Mucosa of stomach (tissue), 1 donor: ENCODE measurements around the gene RMRP.

ENCODE experiments used
- H3K27me3 ChIP-seq: one replicate; pipeline ENCODE4 v1.7.0; 2013; ENCODE audit warnings: mild to moderate bottlenecking, low read length; ENCODE audit not compliant: control insufficient read depth, insufficient read depth
- H3K36me3 ChIP-seq: one replicate; pipeline ENCODE4 v1.7.0; 2013; ENCODE audit warnings: low read length; ENCODE audit not compliant: control insufficient read depth, insufficient read depth
- H3K4me1 ChIP-seq: one replicate; pipeline ENCODE4 v1.7.0; 2013; ENCODE audit warnings: mild to moderate bottlenecking, low read length; ENCODE audit not compliant: control insufficient read depth, insufficient read depth
- H3K4me3 ChIP-seq: one replicate; pipeline ENCODE4 v1.7.0; 2013; ENCODE audit warnings: low read length
- H3K9ac ChIP-seq: one replicate; pipeline ENCODE4 v1.7.0; 2013; ENCODE audit warnings: mild to moderate bottlenecking, low read length, moderate library complexity
- H3K9me3 ChIP-seq: one replicate; pipeline ENCODE4 v1.7.0; 2013; ENCODE audit warnings: mild to moderate bottlenecking, low read length, moderate library complexity; ENCODE audit not compliant: control insufficient read depth
- donor health status: Pancreatic carcinoma.

RMRP gene

DNA sequence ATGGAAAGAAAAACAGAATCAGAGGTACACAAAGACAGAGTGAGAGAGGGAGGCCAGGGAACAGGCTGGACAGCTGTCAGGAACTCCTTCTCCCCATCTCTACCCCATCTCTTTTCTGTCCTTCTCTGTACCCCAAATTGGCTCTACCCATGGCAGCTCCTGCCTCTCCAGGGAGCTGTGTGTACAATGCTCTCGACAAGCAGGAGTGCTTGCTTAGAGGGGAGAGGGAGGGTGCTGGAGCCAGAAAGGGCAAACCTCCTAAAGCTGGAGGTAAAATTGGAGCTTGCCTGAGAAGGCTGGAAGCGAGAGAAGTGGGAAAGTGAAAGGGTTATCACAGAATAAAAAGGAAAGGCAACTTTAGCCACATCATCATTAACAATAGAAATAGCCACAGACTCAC, 25.5 kb upstream of the RMRP start:
- no peak overlapping the region for H3K9ac ChIP-seq
- no peaks in the 10 kb centered on the region for H3K27me3 ChIP-seq
- no peaks in the 10 kb centered on the region for H3K9me3 ChIP-seq
- H3K4me1 ChIP-seq: peaks cover 12% of the 10 kb centered on the region
- no peak overlapping the region for H3K4me3 ChIP-seq
- H3K36me3 ChIP-seq: peaks cover 3% of the 10 kb centered on the region

DNA sequence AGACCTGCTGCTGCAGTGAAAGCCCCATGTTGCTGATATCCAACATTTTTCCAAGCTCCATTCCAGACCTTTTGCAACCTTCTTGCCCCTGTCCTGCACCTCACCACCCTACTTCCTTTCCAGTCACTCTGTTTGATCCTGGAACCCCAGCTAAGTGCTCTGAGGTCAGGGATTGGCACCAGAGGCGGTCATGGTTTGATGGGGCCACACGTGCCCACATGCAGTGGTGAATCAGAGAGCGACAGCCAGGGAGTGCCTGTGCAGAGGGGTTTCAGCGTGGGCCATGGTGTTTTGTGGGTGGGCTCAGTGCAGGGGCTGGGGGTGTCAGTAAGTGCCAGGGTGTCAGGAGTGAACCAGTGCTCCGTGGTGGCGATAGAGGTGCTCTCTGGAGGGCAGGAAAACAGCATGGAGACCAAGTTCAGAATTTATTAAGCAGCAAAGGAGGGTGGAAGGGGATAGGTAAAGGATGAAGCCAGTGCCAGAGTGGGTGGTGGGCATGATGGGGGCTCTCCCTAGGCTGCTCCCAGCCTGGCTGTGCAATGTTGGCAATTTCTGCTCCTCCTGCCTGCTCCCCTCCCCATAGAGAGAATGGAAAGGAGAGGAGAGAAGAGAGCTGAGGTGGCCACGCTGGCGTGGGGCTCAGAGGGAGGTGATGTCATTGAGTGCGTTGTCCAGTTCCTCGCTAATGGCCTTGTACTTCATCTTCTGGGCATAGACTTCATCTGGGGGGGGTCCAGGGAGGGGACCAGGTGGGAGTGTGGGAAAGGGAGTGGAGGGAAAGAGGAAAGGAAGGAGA, 24.9 kb upstream of the RMRP start:
- peaks cover 3% of the 10 kb centered on the region for H3K36me3 ChIP-seq
- H3K9me3 ChIP-seq: no peaks in the 10 kb centered on the region
- H3K27me3 ChIP-seq: no peaks in the 10 kb centered on the region
- H3K4me1 ChIP-seq: peaks cover 12% of the 10 kb centered on the region
- no peak overlapping the region for H3K4me3 ChIP-seq
- no peak overlapping the region for H3K9ac ChIP-seq

DNA sequence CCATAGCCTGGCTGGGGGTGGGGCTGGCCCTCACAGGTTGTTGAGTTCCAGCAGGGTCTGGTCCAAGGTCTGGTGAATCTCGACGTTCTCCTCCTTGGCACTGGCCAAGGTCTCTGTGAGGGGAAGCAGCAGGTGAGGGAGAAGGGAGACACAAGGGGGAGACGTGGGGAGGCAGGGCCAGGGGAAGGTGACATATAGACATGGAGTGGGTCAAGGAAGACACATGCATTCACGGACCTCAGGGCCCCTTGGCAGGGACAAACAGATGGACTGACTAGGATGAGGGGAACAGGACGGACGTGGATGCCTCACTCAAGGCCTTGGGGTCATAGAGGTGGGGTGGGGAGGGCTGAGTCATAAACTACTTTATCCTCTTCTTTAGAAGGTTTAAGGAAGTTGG, 24.2 kb upstream of the RMRP start:
- H3K4me3 ChIP-seq: no peak overlapping the region
- H3K4me1 ChIP-seq: peaks cover 12% of the 10 kb centered on the region
- H3K9me3 ChIP-seq: no peaks in the 10 kb centered on the region
- H3K36me3 ChIP-seq: peaks cover 3% of the 10 kb centered on the region
- no peaks in the 10 kb centered on the region for H3K27me3 ChIP-seq
- H3K9ac ChIP-seq: no peak overlapping the region

DNA sequence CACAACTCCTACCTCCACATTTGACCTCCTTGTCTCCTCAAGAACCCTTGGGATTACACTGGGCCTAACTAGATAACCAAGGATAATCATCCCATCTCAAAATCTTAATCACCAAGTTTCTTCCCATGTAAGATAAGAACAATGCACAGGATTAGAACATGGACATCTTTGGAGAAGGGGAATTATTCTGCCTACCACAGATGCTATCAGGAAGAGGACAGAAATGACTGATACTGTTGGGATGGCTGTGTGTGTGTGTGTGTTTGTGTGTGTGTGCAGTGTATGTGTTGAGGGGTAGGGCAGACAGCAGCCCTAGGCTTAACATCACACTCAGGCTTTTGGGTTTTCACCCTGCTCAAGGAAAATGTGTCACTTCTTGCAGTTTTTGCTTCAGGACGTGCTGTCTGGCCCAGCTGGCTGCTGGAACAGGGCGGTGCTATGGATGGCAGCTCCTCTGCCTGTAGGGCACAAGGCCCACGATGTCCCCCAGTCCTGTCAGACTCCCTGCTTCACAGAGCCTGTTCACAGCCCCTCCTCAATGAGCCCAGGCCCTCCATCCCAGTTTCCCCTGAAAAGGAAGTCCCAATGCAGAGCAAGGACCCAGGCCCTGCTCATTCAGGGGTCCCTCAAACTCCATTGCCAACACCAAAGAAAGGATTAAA, 23.7 kb upstream of the RMRP start:
- H3K27me3 ChIP-seq: no peaks in the 10 kb centered on the region
- H3K9ac ChIP-seq: no peak overlapping the region
- H3K9me3 ChIP-seq: no peaks in the 10 kb centered on the region
- H3K4me3 ChIP-seq: no peak overlapping the region
- H3K4me1 ChIP-seq: peaks cover 13% of the 10 kb centered on the region
- peaks cover 3% of the 10 kb centered on the region for H3K36me3 ChIP-seq

DNA sequence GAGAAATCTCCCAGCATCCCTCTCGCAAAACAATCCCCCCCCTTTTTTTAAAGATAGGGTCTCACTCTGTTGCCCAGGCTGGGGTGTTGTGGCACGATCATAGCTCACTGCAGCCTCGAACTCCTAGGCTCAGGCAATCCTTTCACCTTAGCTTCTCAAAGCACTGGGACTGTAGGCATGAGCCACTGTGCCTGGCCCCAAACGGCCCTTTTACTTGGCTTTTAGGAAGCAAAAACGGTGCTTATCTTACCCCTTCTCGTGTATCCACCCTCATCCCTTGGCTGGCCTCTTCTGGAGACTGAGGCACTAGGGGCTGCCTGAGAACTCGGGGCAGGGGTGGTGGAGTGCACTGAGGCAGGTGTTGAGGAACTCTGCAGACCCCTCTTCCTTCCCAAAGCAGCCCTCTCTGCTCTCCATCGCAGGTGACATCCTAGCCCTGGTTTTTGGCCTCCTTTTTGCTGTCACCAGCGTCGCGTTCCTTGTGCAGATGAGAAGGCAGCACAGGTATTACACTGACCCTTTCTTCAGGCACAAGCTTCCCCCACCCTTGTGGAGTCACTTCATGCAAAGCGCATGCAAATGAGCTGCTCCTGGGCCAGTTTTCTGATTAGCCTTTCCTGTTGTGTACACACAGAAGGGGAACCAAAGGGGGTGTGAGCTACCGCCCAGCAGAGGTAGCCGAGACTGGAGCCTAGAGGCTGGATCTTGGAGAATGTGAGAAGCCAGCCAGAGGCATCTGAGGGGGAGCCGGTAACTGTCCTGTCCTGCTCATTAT, 22.7 kb upstream of the RMRP start:
- Histone ChIP-seq H3K9me3 (no peaks in the 10 kb centered on the region), H3K4me3 (no peak overlapping the region), H3K27me3 (no peaks in the 10 kb centered on the region), H3K36me3 (peaks cover 3% of the 10 kb centered on the region), H3K9ac (no peak overlapping the region), H3K4me1 (peaks cover 20% of the 10 kb centered on the region)

DNA sequence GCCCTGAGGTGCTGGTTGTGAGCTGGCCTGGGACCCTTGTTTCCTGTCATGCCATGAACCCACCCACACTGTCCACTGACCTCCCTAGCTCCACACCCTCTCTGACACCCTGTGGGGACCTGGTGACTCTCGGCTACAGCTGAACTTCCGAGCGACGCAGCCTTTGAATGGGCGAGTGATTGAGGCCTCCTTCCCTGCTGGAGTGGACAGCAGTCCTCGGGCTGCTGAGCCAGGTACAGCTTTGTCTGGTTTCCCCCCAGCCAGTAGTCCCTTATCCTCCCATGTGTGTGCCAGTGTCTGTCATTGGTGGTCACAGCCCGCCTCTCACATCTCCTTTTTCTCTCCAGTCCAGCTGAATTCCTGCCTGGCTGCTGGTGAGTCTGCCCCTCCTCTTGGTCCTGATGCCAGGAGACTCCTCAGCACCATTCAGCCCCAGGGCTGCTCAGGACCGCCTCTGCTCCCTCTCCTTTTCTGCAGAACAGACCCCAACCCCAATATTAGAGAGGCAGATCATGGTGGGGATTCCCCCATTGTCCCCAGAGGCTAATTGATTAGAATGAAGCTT, 22.0 kb upstream of the RMRP start:
- H3K27me3 ChIP-seq: no peaks in the 10 kb centered on the region
- H3K36me3 ChIP-seq: peaks cover 3% of the 10 kb centered on the region
- H3K9me3 ChIP-seq: no peaks in the 10 kb centered on the region
- no peak overlapping the region for H3K4me3 ChIP-seq
- peaks cover 20% of the 10 kb centered on the region for H3K4me1 ChIP-seq
- H3K9ac ChIP-seq: no peak overlapping the region

DNA sequence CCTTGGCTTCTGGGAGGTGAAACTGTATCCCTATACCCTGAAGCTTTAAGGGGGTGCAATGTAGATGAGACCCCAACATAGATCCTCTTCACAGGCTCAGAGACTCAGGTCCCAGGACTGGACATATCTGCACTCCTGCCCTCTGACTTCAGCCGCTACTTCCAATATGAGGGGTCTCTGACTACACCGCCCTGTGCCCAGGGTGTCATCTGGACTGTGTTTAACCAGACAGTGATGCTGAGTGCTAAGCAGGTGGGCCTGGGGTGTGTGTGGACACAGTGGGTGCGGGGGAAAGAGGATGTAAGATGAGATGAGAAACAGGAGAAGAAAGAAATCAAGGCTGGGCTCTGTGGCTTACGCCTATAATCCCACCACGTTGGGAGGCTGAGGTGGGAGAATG, 21.3 kb upstream of the RMRP start:
- Histone ChIP-seq H3K9ac (no peak overlapping the region), H3K27me3 (no peaks in the 10 kb centered on the region), H3K4me1 (peaks cover 24% of the 10 kb centered on the region), H3K36me3 (peaks cover 3% of the 10 kb centered on the region), H3K4me3 (no peak overlapping the region), H3K9me3 (no peaks in the 10 kb centered on the region)

DNA sequence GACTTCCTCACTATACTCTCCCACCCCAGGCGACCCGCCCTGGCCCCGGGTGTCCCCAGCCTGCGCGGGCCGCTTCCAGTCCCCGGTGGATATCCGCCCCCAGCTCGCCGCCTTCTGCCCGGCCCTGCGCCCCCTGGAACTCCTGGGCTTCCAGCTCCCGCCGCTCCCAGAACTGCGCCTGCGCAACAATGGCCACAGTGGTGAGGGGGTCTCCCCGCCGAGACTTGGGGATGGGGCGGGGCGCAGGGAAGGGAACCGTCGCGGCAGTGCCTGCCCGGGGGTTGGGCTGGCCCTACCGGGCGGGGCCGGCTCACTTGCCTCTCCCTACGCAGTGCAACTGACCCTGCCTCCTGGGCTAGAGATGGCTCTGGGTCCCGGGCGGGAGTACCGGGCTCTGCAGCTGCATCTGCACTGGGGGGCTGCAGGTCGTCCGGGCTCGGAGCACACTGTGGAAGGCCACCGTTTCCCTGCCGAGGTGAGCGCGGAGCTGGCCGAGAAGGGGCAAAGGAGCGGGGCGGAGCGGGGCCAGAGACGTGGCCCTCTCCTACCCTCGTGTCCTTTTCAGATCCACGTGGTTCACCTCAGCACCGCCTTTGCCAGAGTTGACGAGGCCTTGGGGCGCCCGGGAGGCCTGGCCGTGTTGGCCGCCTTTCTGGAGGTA, 18.0 kb upstream of the RMRP start:
- Histone ChIP-seq H3K27me3 (no peaks in the 10 kb centered on the region), H3K36me3 (no peaks in the 10 kb centered on the region), H3K9me3 (no peaks in the 10 kb centered on the region), H3K4me3 (peak overlapping the region; percentile 35), H3K9ac (peak overlapping the region; percentile 75), H3K4me1 (peaks cover 47% of the 10 kb centered on the region)

DNA sequence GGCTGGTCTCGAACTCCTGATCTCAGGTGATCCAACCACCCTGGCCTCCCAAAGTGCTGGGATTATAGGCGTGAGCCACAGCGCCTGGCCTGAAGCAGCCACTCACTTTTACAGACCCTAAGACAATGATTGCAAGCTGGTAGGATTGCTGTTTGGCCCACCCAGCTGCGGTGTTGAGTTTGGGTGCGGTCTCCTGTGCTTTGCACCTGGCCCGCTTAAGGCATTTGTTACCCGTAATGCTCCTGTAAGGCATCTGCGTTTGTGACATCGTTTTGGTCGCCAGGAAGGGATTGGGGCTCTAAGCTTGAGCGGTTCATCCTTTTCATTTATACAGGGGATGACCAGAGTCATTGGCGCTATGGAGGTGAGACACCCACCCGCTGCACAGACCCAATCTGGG, 17.4 kb upstream of the RMRP start:
- H3K4me1 ChIP-seq: peaks cover 44% of the 10 kb centered on the region
- H3K4me3 ChIP-seq: peak overlapping the region; percentile 35
- H3K27me3 ChIP-seq: no peaks in the 10 kb centered on the region
- no peaks in the 10 kb centered on the region for H3K36me3 ChIP-seq
- H3K9ac ChIP-seq: peak overlapping the region; percentile 75
- no peaks in the 10 kb centered on the region for H3K9me3 ChIP-seq

DNA sequence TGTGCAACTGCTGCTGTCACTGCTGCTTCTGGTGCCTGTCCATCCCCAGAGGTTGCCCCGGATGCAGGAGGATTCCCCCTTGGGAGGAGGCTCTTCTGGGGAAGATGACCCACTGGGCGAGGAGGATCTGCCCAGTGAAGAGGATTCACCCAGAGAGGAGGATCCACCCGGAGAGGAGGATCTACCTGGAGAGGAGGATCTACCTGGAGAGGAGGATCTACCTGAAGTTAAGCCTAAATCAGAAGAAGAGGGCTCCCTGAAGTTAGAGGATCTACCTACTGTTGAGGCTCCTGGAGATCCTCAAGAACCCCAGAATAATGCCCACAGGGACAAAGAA, 16.2 kb upstream of the RMRP start:
- Histone ChIP-seq H3K9me3 (no peaks in the 10 kb centered on the region), H3K4me1 (peaks cover 51% of the 10 kb centered on the region), H3K36me3 (no peaks in the 10 kb centered on the region), H3K27me3 (no peaks in the 10 kb centered on the region), H3K4me3 (peak overlapping the region; percentile 33), H3K9ac (peak overlapping the region; percentile 71)

DNA sequence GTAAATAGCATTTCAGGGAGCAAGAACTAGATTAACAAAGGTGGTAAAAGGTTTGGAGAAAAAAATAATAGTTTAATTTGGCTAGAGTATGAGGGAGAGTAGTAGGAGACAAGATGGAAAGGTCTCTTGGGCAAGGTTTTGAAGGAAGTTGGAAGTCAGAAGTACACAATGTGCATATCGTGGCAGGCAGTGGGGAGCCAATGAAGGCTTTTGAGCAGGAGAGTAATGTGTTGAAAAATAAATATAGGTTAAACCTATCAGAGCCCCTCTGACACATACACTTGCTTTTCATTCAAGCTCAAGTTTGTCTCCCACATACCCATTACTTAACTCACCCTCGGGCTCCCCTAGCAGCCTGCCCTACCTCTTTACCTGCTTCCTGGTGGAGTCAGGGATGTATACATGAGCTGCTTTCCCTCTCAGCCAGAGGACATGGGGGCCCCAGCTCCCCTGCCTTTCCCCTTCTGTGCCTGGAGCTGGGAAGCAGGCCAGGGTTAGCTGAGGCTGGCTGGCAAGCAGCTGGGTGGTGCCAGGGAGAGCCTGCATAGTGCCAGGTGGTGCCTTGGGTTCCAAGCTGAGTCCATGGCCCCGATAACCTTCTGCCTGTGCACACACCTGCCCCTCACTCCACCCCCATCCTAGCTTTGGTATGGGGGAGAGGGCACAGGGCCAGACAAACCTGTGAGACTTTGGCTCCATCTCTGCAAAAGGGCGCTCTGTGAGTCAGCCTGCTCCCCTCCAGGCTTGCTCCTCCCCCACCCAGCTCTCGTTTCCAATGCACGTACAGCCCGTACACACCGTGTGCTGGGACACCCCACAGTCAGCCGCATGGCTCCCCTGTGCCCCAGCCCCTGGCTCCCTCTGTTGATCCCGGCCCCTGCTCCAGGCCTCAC, 15.6 kb upstream of the RMRP start, which contains the start of gene CA9:
Gene CA9, plus strand, starts transcription at position 797 of the 893 bp plus-strand sequence. Its CDS starts 32 bp downstream, at position 829.
- Histone ChIP-seq H3K27me3 (no peaks in the 10 kb centered on the region), H3K4me1 (peaks cover 58% of the 10 kb centered on the region), H3K9ac (peak within 1 kb of the TSS; percentile 71), H3K9me3 (no peaks in the 10 kb centered on the region), H3K4me3 (peak within 1 kb of the TSS; percentile 33), H3K36me3 (no peaks in the 10 kb centered on the region)
